A549 (cell line): Measurements from ENCODE around the gene HOXA4. TPM values are rescaled to one million over a fixed set of nuclear protein-coding genes. Genes with fewer than 3 reads are reported as not detected.

Experiments
- ATAC-seq, 2 experiments: fragments of 200-7000 bp in 1 of 2; fragments of >200 bp in 1 of 2; cut with Nextera tagmentation in 1 of 2; cut with Tn5 transposase in 1 of 2; 3 replicates each; pipeline versions ENCODE4 v1.8.0 to v1.9.1; 2018 to 2020; ENCODE audit warnings: mild to moderate bottlenecking in 1 of 2, moderate library complexity in 1 of 2
- CTCF ChIA-PET: fragments of 300-600 bp; sonication (Branson Sonifier 250); formaldehyde crosslinking; extraction: SDS; loops from one replicate; lab custom pipeline; 2021; ENCODE audit warnings: antibody characterized with exemption, inconsistent platforms; lab: Yijun Ruan, JAX
- POLR2A ChIA-PET: fragments of 350-600 bp; formaldehyde crosslinking; extraction: SDS; loops from one replicate; lab custom pipeline; 2021; ENCODE audit warnings: antibody characterized with exemption, inconsistent platforms; lab: Yijun Ruan, JAX
- DNase-seq, 2 experiments: peaks; one replicate each; pipeline versions ENCODE4 v3.0.0 to v3.0.0-alpha.2; 2011 to 2016; ENCODE audit warnings: low read depth in 1 of 2, low spot score in 1 of 2
- FAIRE-seq: peaks from 2 replicates; lab custom pipeline; 2011; peaks lifted over from hg19 to GRCh38; lab: Jason Lieb, UNC
- H3K27ac ChIP-seq, 2 experiments: fragments of >200 bp; sonication (Bioruptor Twin); formaldehyde crosslinking; 3 replicates each; pipeline ENCODE4 v1.5.1; 2016 to 2017
- H3K4me1 ChIP-seq: fragments of >200 bp; sonication (Bioruptor Twin); formaldehyde crosslinking; 3 replicates; pipeline ENCODE4 v1.6.1; 2016
- H3K4me2 ChIP-seq: fragments of >200 bp; sonication (Bioruptor Twin); formaldehyde crosslinking; 3 replicates; pipeline ENCODE4 v1.6.1; 2016
- H3K4me3 ChIP-seq: fragments of >200 bp; sonication (Bioruptor Twin); formaldehyde crosslinking; 3 replicates; pipeline ENCODE4 v1.5.1; 2016
- H3K9me3 ChIP-seq: fragments of >200 bp; sonication (Bioruptor Twin); formaldehyde crosslinking; 3 replicates; pipeline ENCODE4 v1.6.1; 2016
- EHF ChIP-seq: fragments of 250-450 bp; sonication (Bioruptor Pico); IDR thresholded peaks from 2 replicates; pipeline ENCODE4 v1.5.0; 2020; ENCODE audit warnings: mild to moderate bottlenecking
- ESRRA ChIP-seq: fragments of 150-350 bp; IDR thresholded peaks from 2 replicates; pipeline ENCODE4 v1.6.1; 2014; ENCODE audit warnings: mild to moderate bottlenecking, low read length, borderline replicate concordance
- FOSL2 ChIP-seq, 2 experiments: fragments of 450-650 bp in 1 of 2; fragments of >200 bp in 1 of 2; sonication (Bioruptor Twin) in 1 of 2; formaldehyde crosslinking; IDR thresholded peaks; 2 replicates each; pipeline versions ENCODE4 v1.5.0 to v1.6.1; 2016 to 2020; ENCODE audit warnings: mild to moderate bottlenecking in 1 of 2, moderate library complexity in 1 of 2
- GATA3 ChIP-seq: IDR thresholded peaks from 2 replicates; pipeline ENCODE4 v1.6.1; 2012; ENCODE audit warnings: borderline replicate concordance
- HDAC2 ChIP-seq: fragments of 200-600 bp; sonication (generic); IDR thresholded peaks from 2 replicates; pipeline ENCODE4 v1.6.1; 2016
- HOXB5 ChIP-seq: fragments of 250-450 bp; sonication (Bioruptor Pico); IDR thresholded peaks from 2 replicates; pipeline ENCODE4 v1.5.0; 2020; ENCODE audit warnings: mild to moderate bottlenecking, moderate library complexity
- JUN ChIP-seq, 2 experiments: fragments of >200 bp; sonication (Bioruptor Twin); formaldehyde crosslinking; IDR thresholded peaks; 2 replicates in 1 of 2; 3 replicates in 1 of 2; pipeline ENCODE4 v1.6.1; 2016 to 2017
- JUNB ChIP-seq: fragments of >200 bp; sonication (Bioruptor Twin); formaldehyde crosslinking; IDR thresholded peaks from 2 replicates; pipeline ENCODE4 v1.6.1; 2016
- KDM5A ChIP-seq: fragments of 200-600 bp; sonication (generic); IDR thresholded peaks from 2 replicates; pipeline ENCODE4 v1.6.1; 2016; ENCODE audit warnings: antibody characterized with exemption, mild to moderate bottlenecking
- MAZ ChIP-seq: fragments of 150-350 bp; IDR thresholded peaks from 2 replicates; pipeline ENCODE4 v1.6.1; 2014; ENCODE audit warnings: antibody characterized with exemption, low read depth, low read length, borderline replicate concordance
- PHF8 ChIP-seq: fragments of 200-600 bp; sonication (generic); IDR thresholded peaks from 2 replicates; pipeline ENCODE4 v1.6.1; 2016; ENCODE audit warnings: low read depth, mild to moderate bottlenecking, antibody characterized with exemption, moderate library complexity, borderline replicate concordance
- POLR2A ChIP-seq: IDR thresholded peaks from 2 replicates; pipeline ENCODE4 v1.6.1; 2012; ENCODE audit warnings: mild to moderate bottlenecking, low read length
- RAD21 ChIP-seq, 2 experiments: fragments of >200 bp in 1 of 2; sonication (Bioruptor Twin) in 1 of 2; formaldehyde crosslinking in 1 of 2; IDR thresholded peaks in 1 of 2; conservative IDR thresholded peaks in 1 of 2; 2 replicates in 1 of 2; 3 replicates in 1 of 2; pipeline ENCODE4 v1.6.1; 2012 to 2018; ENCODE audit warnings: inconsistent platforms in 1 of 2
- RARB ChIP-seq: fragments of 250-450 bp; sonication (Bioruptor Pico); IDR thresholded peaks from 2 replicates; pipeline ENCODE4 v1.8.0; 2021; ENCODE audit warnings: mild to moderate bottlenecking, moderate library complexity
- ZNF302 ChIP-seq: fragments of 250-450 bp; sonication (Bioruptor Pico); IDR thresholded peaks from 2 replicates; pipeline ENCODE4 v1.9.0; 2021; ENCODE audit warnings: inconsistent platforms, mild to moderate bottlenecking, moderate library complexity
- WGBS: methylation state at CpG from one replicate; pipeline ENCODE4 v1.1.6; 2017; ENCODE audit errors: missing lambda C conversion rate; 5-methylcytosine and 5-hydroxymethylcytosine counted together
- polyA plus RNA-seq, 4 experiments: library from polyadenylated mRNA; depleted of rRNA in 3 of 4; stranded (reverse); fragments of >200 nt; fragmentation: RNase III in 1 of 4; extraction: RNeasy Plus Mini Kit Qiagen cat#74134 plus additional on column Dnase treatment in 1 of 4; gene quantifications; 2 replicates in 3 of 4; 3 replicates in 1 of 4; pipeline ENCODE4 v1.2.3, GENCODE V29; 2011 to 2017
- TF ChIP-seq, protein P1 (sequence below): fragments of 250-450 bp; sonication (Bioruptor Pico); IDR thresholded peaks from 2 replicates; pipeline ENCODE4 v1.5.0; 2020; ENCODE audit warnings: low read depth, mild to moderate bottlenecking, moderate library complexity
- TF ChIP-seq, protein P2 (sequence below): fragments of >200 bp; sonication (Bioruptor Twin); formaldehyde crosslinking; IDR thresholded peaks from 2 replicates; pipeline ENCODE4 v1.6.1; 2016
- TF ChIP-seq, protein P3 (sequence below): fragments of >200 bp; sonication (Bioruptor Twin); formaldehyde crosslinking; IDR thresholded peaks from 3 replicates; pipeline ENCODE4 v1.5.1; 2016
- TF ChIP-seq, protein P4 (sequence below): IDR thresholded peaks from 2 replicates; pipeline ENCODE4 v1.6.1; 2012

The HOXA4 gene
- polyA plus RNA-seq, 2 of the 4 experiments (the other 2 are of a cell fraction): 2.1 to 2.6 TPM

DNA sequence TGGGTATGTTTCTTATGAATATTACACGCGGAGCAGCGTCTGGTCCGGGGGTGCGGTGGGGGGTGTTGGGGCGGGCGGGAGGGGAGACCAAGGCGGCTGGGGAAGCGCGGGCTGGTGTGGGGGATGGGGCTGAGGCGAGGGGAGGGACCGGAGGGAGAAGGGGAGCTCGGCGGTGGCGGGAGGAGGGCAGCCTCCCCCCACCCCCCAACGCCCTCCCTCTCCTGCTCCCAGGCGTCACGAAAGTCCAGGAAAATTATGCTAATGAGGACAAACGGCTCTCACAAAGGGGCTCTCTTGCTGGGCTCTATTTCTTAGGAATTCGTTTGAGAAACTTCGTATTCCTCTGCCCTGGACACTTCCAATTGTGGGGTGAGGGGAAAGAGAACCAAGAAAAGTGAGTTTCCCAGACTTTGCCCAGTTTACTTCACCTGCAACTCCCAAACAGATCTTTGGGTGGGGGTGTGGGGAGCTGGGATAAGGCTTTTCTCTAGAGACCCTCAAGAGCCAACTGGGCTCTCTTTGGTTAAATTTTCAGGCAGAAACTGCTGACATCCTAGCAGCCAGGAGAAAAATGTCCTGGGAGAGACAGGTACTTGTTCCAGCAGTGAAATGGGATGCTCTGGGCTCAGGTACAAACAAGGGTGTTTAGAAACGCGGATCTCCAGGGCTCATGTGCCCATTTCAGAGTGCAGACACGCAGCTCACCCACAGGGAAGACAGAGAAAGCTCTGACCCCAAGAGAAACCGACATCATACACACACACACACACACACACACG is 16.4 kb downstream of the HOXA4 start:
- peak; percentile 73 to 80 for DNase-seq
- ChIA-PET POLR2A (interaction anchor here (0.5 to 5.1 kb wide), 13 partner anchors 8 to 939 kb away, joined by 3 to 34 read pairs (median 5); partner anchors contain the start of genes HOXA1, HOXA4 and SKAP2), CTCF (interaction anchor here (0.9 to 2.0 kb wide), 6 partner anchors 9 to 424 kb away, joined by 3 to 10 read pairs (median 5); partner anchors contain the start of gene HOXA4)
- Histone ChIP-seq H3K4me3 (peak overlapping the region; percentile 72), H3K4me2 (peak overlapping the region; percentile 88), H3K27ac (peak overlapping the region; percentile 92 to 98), H3K4me1 (peaks cover 58% of the 10 kb centered on the region), H3K9me3 (no peaks in the 10 kb centered on the region)
- 0% methylated on average over 14 of the region's 26 CpGs for WGBS
- FAIRE-seq: no peak
- peak; percentile 52 to 54 for ATAC-seq
- TF ChIP-seq JUN (IDR thresholded peaks at IDR 0.05) (peak in 1 of 2 experiments; percentile 70; a peak in 2 of 5 replicates), HDAC2 (no peak), KDM5A (no peak)

DNA sequence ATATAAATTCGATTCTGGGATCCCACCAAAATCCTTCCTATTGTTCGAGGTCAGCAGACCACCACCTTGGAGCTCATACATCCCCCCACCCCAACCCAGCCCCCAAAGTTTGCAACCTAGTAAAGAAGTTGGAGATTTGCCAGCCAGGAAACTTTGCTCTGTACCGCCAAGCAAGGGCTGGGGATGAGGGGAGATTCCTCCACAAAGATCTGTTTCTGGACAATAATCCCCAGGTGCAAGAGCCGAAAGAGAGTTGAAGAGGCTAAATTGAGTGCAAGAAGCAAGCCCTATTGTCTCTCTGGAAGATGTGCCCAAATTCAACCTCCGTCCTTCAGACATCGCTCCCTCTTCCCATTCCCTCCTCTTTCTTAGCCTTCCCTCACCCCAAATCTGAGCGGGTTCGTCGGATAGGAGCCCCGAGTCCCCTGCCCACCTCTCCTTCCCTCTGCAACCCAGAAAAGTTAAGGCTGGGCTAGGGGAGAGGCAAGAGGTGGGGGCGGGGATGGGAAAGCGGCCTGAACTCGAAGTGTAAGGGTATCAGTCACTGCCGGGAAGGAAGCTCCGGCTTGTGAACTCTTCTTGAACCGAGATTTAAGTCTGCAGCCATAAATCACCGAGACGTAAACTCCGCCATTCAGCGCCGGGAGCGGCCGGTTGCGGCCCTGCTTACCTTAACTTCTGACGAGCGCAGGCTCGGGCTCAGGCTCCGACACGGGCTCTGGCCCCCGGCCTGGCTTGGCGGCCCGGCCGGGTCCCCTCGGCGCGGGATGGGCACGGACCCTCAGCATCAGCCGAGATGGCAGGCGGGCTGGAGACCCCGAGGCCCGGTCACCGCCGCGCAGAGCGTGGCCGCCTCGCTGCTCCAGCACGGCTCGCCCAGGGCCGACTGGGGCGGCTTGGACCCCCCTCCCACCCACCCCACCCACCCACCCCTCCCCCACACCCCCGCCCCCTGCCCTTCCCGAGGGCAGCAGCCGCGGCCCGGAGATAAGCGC is 17.3 kb downstream of the HOXA4 start:
- WGBS: 3% methylated on average over 22 of the region's 57 CpGs
- H3K4me1 ChIP-seq: peaks cover 49% of the 10 kb centered on the region

DNA sequence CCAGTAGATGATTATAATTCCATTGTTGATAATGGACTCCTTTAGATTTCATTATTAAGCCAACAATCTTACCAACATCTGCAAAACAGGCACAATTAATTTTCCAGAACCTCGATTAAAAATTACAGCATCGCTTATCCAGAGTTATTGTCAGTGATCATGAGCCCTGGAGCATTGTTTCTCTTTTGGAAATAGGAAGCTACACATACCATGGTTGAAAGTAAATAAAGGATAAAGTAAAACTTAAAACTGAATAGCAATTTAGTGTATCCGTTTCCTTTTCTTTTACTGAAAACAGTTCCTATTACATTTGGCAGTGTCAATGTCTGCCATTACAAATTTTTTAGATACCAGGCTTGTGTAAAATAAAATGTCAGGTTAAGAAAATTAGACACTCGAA is 18.2 kb downstream of the HOXA4 start:
- ChIA-PET CTCF (interaction anchor here (1.0 kb wide), 1 partner anchor 18 kb away, joined by 3 read pairs; the partner anchor contains the start of gene HOXA4), POLR2A (interaction anchor here (1.2 to 5.1 kb wide), 3 partner anchors 10 to 249 kb away, joined by 3 to 34 read pairs (median 20); partner anchors contain the start of genes HOXA1 and SKAP2)
- Histone ChIP-seq H3K4me2 (peak overlapping the region; percentile 88), H3K4me3 (peak overlapping the region; percentile 72), H3K9me3 (no peaks in the 10 kb centered on the region), H3K4me1 (peaks cover 40% of the 10 kb centered on the region), H3K27ac (peak overlapping the region; percentile 92 to 98)
- 6% methylated on average over 4 of the region's 4 CpGs for WGBS
- FAIRE-seq (peak; percentile 77), ATAC-seq (no peak), DNase-seq (no peak)
- TF ChIP-seq POLR2A (no peak), JUN (IDR thresholded peaks at IDR 0.05) (no peak), ZNF302 (CRISPR knock-in tag) (no peak), JUNB (no peak), PHF8 (no peak), HDAC2 (no peak), KDM5A (no peak), FOSL2 (IDR thresholded peaks at IDR 0.05) (no peak), FOSL2 (CRISPR knock-in tag; IDR thresholded peaks at IDR 0.05) (no peak), MAZ (no peak), ESRRA (no peak)
- TF ChIP-seq, protein P1, sequence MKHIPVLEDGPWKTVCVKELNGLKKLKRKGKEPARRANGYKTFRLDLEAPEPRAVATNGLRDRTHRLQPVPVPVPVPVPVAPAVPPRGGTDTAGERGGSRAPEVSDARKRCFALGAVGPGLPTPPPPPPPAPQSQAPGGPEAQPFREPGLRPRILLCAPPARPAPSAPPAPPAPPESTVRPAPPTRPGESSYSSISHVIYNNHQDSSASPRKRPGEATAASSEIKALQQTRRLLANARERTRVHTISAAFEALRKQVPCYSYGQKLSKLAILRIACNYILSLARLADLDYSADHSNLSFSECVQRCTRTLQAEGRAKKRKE (CRISPR knock-in tag): no peak

More for the DNA sequence above, 17.3 kb downstream of the HOXA4 start:
- H3K27ac ChIP-seq: peak overlapping the region; percentile 92 to 98
- DNase-seq (peak; percentile 56 to 90), ATAC-seq (peak; percentile 60), FAIRE-seq (no peak)
- peak overlapping the region; percentile 72 for H3K4me3 ChIP-seq
- ChIA-PET POLR2A (interaction anchor here (0.6 to 5.1 kb wide), 8 partner anchors 9 to 940 kb away, joined by 3 to 34 read pairs (median 4); partner anchors contain the start of genes HOXA1 and SKAP2), CTCF (interaction anchor here (1.0 to 1.3 kb wide), 2 partner anchors 17 to 258 kb away, joined by 3 read pairs; partner anchors contain the start of gene HOXA4)
- TF ChIP-seq HOXB5 (peak; percentile 91), PHF8 (peak; percentile 76), JUN (IDR thresholded peaks at IDR 0.05) (peak; percentile 53 to 75; a peak in 3 of 5 replicates), GATA3 (peak; percentile 24; the same call in 1 of the 2 replicates), ZNF302 (CRISPR knock-in tag) (no peak), RARB (peak; percentile 89; the same call in 1 of the 2 replicates), RAD21 (conservative IDR thresholded peaks at IDR 0.05 in 1 of 2, IDR thresholded peaks at IDR 0.05 in 1 of 2) (0 out of 5 replicates have a peak, but pooled peaks of 1 of the 2 experiments have one; percentile 21), EHF (0 out of 2 replicates have a peak, but pooled peaks have one; percentile 32), POLR2A (peak; percentile 8)
- TF ChIP-seq, protein P2, sequence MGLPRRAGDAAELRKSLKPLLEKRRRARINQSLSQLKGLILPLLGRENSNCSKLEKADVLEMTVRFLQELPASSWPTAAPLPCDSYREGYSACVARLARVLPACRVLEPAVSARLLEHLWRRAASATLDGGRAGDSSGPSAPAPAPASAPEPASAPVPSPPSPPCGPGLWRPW: no peak
- TF ChIP-seq, protein P3, sequence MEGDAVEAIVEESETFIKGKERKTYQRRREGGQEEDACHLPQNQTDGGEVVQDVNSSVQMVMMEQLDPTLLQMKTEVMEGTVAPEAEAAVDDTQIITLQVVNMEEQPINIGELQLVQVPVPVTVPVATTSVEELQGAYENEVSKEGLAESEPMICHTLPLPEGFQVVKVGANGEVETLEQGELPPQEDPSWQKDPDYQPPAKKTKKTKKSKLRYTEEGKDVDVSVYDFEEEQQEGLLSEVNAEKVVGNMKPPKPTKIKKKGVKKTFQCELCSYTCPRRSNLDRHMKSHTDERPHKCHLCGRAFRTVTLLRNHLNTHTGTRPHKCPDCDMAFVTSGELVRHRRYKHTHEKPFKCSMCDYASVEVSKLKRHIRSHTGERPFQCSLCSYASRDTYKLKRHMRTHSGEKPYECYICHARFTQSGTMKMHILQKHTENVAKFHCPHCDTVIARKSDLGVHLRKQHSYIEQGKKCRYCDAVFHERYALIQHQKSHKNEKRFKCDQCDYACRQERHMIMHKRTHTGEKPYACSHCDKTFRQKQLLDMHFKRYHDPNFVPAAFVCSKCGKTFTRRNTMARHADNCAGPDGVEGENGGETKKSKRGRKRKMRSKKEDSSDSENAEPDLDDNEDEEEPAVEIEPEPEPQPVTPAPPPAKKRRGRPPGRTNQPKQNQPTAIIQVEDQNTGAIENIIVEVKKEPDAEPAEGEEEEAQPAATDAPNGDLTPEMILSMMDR: no peak
- TF ChIP-seq, protein P4, sequence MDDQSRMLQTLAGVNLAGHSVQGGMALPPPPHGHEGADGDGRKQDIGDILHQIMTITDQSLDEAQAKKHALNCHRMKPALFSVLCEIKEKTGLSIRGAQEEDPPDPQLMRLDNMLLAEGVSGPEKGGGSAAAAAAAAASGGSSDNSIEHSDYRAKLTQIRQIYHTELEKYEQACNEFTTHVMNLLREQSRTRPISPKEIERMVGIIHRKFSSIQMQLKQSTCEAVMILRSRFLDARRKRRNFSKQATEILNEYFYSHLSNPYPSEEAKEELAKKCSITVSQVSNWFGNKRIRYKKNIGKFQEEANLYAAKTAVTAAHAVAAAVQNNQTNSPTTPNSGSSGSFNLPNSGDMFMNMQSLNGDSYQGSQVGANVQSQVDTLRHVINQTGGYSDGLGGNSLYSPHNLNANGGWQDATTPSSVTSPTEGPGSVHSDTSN: 0 out of 2 replicates have a peak, but pooled peaks have one; percentile 57
- H3K4me2 ChIP-seq: peak overlapping the region; percentile 88
- no peaks in the 10 kb centered on the region for H3K9me3 ChIP-seq
